ENCODE data around the gene TEP1. TPM values are rescaled to one million over a fixed set of nuclear protein-coding genes. Genes with fewer than 3 reads are reported as not detected.

TEP1 gene
- total and polyA plus RNA-seq, 5 donors = 7.4 to 14.1 (median 12.8) TPM

- peak in 1 of 2 donors; percentile 20 for ATAC-seq
Measured at GRCh38 chr14:20428802-20429201, 15.5 kb upstream of the TEP1 start.

GRCh38 chr14:20428010-20428365 lies 14.7 kb upstream of the TEP1 start:
- Histone ChIP-seq H3K4me3 (ENCODE audit: low read length) (no peak overlapping the region), H3K9me3 (ENCODE audit: control insufficient read depth, low read length) (no peaks in the 10 kb centered on the region), H3K4me1 (ENCODE audit: control insufficient read depth, insufficient read depth, low read length) (peaks cover 5% of the 10 kb centered on the region), H3K27me3 (ENCODE audit: control insufficient read depth, insufficient read depth) (no peaks in the 10 kb centered on the region), H3K27ac (ENCODE audit: low read length) (no peak overlapping the region)
- WGBS = 75% methylated on average over 5 of the region's 5 CpGs
- intact Hi-C loops (cut with DNase I) = no loop called here
- DNase-seq (no peak), ATAC-seq (no peak)

More at GRCh38 chr14:20428802-20429201, 15.5 kb upstream of the TEP1 start:
- peak in 1 of 3 donors; percentile 57 for DNase-seq
- intact Hi-C loops (cut with DNase I) = no loop called here
- 38% methylated on average over 5 of the region's 5 CpGs for WGBS
- Histone ChIP-seq H3K9me3 (ENCODE audit: control insufficient read depth, low read length) (no peaks in the 10 kb centered on the region), H3K27ac (ENCODE audit: low read length) (no peak overlapping the region), H3K4me3 (ENCODE audit: low read length) (no peak overlapping the region), H3K27me3 (ENCODE audit: control insufficient read depth, insufficient read depth) (no peaks in the 10 kb centered on the region), H3K4me1 (ENCODE audit: control insufficient read depth, insufficient read depth, low read length) (peaks cover 5% of the 10 kb centered on the region)

- H3K4me3 ChIP-seq (ENCODE audit: low read length) = no peak overlapping the region
- DNase-seq (no peak), ATAC-seq (peak; percentile 61 to 78)
- H3K27ac ChIP-seq (ENCODE audit: low read length) = no peak overlapping the region
- H3K27me3 ChIP-seq (ENCODE audit: control insufficient read depth, insufficient read depth) = no peaks in the 10 kb centered on the region
- peaks cover 5% of the 10 kb centered on the region for H3K4me1 ChIP-seq (ENCODE audit: control insufficient read depth, insufficient read depth, low read length)
- intact Hi-C loops (cut with DNase I) = no loop called here
- 62% methylated on average over 5 of the region's 5 CpGs for WGBS
- no peaks in the 10 kb centered on the region for H3K9me3 ChIP-seq (ENCODE audit: control insufficient read depth, low read length)
Measured at GRCh38 chr14:20427231-20428009, 14.1 kb upstream of the TEP1 start.

- no peaks in the 10 kb centered on the region for H3K27me3 ChIP-seq (ENCODE audit: control insufficient read depth, insufficient read depth)
- intact Hi-C loops (cut with DNase I) = no loop called here
- no peak overlapping the region for H3K27ac ChIP-seq (ENCODE audit: low read length)
- 36% methylated on average over 2 of the region's 2 CpGs for WGBS
- DNase-seq (no peak), ATAC-seq (no peak)
- H3K4me1 ChIP-seq (ENCODE audit: control insufficient read depth, insufficient read depth, low read length) = peaks cover 2% of the 10 kb centered on the region
- H3K9me3 ChIP-seq (ENCODE audit: control insufficient read depth, low read length) = no peaks in the 10 kb centered on the region
- H3K4me3 ChIP-seq (ENCODE audit: low read length) = no peak overlapping the region
Measured at GRCh38 chr14:20424851-20425250, 11.6 kb upstream of the TEP1 start.

GRCh38 chr14:20422886-20423285 lies 9.6 kb upstream of the TEP1 start:
- Histone ChIP-seq H3K9me3 (ENCODE audit: control insufficient read depth, low read length) (no peaks in the 10 kb centered on the region), H3K4me1 (ENCODE audit: control insufficient read depth, insufficient read depth, low read length) (peaks cover 2% of the 10 kb centered on the region), H3K27me3 (ENCODE audit: control insufficient read depth, insufficient read depth) (no peaks in the 10 kb centered on the region), H3K27ac (ENCODE audit: low read length) (no peak overlapping the region), H3K4me3 (ENCODE audit: low read length) (no peak overlapping the region)
- intact Hi-C loops (cut with DNase I) = no loop called here
- ATAC-seq (no peak), DNase-seq (no peak)
- 63% methylated on average over 2 of the region's 2 CpGs for WGBS

- intact Hi-C loops (cut with DNase I) = no loop called here
Measured at GRCh38 chr14:20421267-20421666, 8.0 kb upstream of the TEP1 start.

GRCh38 chr14:20419419-20419818 lies 6.1 kb upstream of the TEP1 start:
- Histone ChIP-seq H3K4me1 (ENCODE audit: control insufficient read depth, insufficient read depth, low read length) (no peaks in the 10 kb centered on the region), H3K27ac (ENCODE audit: low read length) (no peak overlapping the region), H3K27me3 (ENCODE audit: control insufficient read depth, insufficient read depth) (no peaks in the 10 kb centered on the region), H3K4me3 (ENCODE audit: low read length) (no peak overlapping the region), H3K9me3 (ENCODE audit: control insufficient read depth, low read length) (no peaks in the 10 kb centered on the region)
- ATAC-seq (no peak), DNase-seq (no peak)
- WGBS = 38% methylated on average over 1 of the region's 1 CpG
- intact Hi-C loops (cut with DNase I) = loop anchor here in 1 of 4 donors (10.0 kb wide), 1 partner anchor 185 kb away; no protein-coding TSS in a partner anchor

More at GRCh38 chr14:20421267-20421666, 8.0 kb upstream of the TEP1 start:
- no peak for ATAC-seq
- no peaks in the 10 kb centered on the region for H3K4me1 ChIP-seq (ENCODE audit: control insufficient read depth, insufficient read depth, low read length)
- WGBS = 38% methylated on average over 2 of the region's 2 CpGs
- H3K27ac ChIP-seq (ENCODE audit: low read length) = no peak overlapping the region
- no peak for DNase-seq
- no peaks in the 10 kb centered on the region for H3K27me3 ChIP-seq (ENCODE audit: control insufficient read depth, insufficient read depth)
- H3K9me3 ChIP-seq (ENCODE audit: control insufficient read depth, low read length) = no peaks in the 10 kb centered on the region
- H3K4me3 ChIP-seq (ENCODE audit: low read length) = no peak overlapping the region

- Histone ChIP-seq H3K4me3 (ENCODE audit: low read length) (no peak overlapping the region), H3K27me3 (ENCODE audit: control insufficient read depth, insufficient read depth) (no peaks in the 10 kb centered on the region), H3K9me3 (ENCODE audit: control insufficient read depth, low read length) (no peaks in the 10 kb centered on the region), H3K4me1 (ENCODE audit: control insufficient read depth, insufficient read depth, low read length) (no peaks in the 10 kb centered on the region), H3K27ac (ENCODE audit: low read length) (no peak overlapping the region)
- ATAC-seq = no peak
- 89% methylated on average over 2 of the region's 2 CpGs for WGBS
- intact Hi-C loops (cut with DNase I) = loop anchor here in 1 of 4 donors (10.0 kb wide), 1 partner anchor 186 kb away; no protein-coding TSS in a partner anchor
- DNase-seq = no peak
Measured at GRCh38 chr14:20418501-20418909, 5.2 kb upstream of the TEP1 start.

GRCh38 chr14:20417250-20418186 lies 4.2 kb upstream of the TEP1 start:
- Histone ChIP-seq H3K4me1 (ENCODE audit: control insufficient read depth, insufficient read depth, low read length) (no peaks in the 10 kb centered on the region), H3K27me3 (ENCODE audit: control insufficient read depth, insufficient read depth) (no peaks in the 10 kb centered on the region), H3K27ac (ENCODE audit: low read length) (no peak overlapping the region), H3K4me3 (ENCODE audit: low read length) (no peak overlapping the region), H3K9me3 (ENCODE audit: control insufficient read depth, low read length) (no peaks in the 10 kb centered on the region)
- intact Hi-C loops (cut with DNase I) = loop anchor here in 1 of 4 donors (10.0 kb wide), 1 partner anchor 187 kb away; no protein-coding TSS in a partner anchor
- DNase-seq = no peak
- ATAC-seq = no peak
- 76% methylated on average over 7 of the region's 7 CpGs for WGBS

GRCh38 chr14:20416223-20416622 lies 2.9 kb upstream of the TEP1 start:
- no peak overlapping the region for H3K27ac ChIP-seq (ENCODE audit: low read length)
- 91% methylated on average over 2 of the region's 2 CpGs for WGBS
- intact Hi-C loops (cut with DNase I) = loop anchor here in 1 of 4 donors (10.0 kb wide), 1 partner anchor 189 kb away; no protein-coding TSS in a partner anchor

GRCh38 chr14:20415782-20416206 lies 2.5 kb upstream of the TEP1 start:
- peaks cover 2% of the 10 kb centered on the region for H3K4me1 ChIP-seq (ENCODE audit: control insufficient read depth, insufficient read depth, low read length)
- H3K27me3 ChIP-seq (ENCODE audit: control insufficient read depth, insufficient read depth) = no peaks in the 10 kb centered on the region
- DNase-seq = no peak
- H3K4me3 ChIP-seq (ENCODE audit: low read length) = no peak overlapping the region
- intact Hi-C loops (cut with DNase I) = loop anchor here in 1 of 4 donors (10.0 kb wide), 1 partner anchor 189 kb away; no protein-coding TSS in a partner anchor
- WGBS = 43% methylated on average over 3 of the region's 3 CpGs
- no peaks in the 10 kb centered on the region for H3K9me3 ChIP-seq (ENCODE audit: control insufficient read depth, low read length)
- no peak overlapping the region for H3K27ac ChIP-seq (ENCODE audit: low read length)
- no peak for ATAC-seq

More at GRCh38 chr14:20416223-20416622, 2.9 kb upstream of the TEP1 start:
- peaks cover 2% of the 10 kb centered on the region for H3K4me1 ChIP-seq (ENCODE audit: control insufficient read depth, insufficient read depth, low read length)
- DNase-seq (no peak), ATAC-seq (no peak)
- H3K9me3 ChIP-seq (ENCODE audit: control insufficient read depth, low read length) = no peaks in the 10 kb centered on the region
- no peak overlapping the region for H3K4me3 ChIP-seq (ENCODE audit: low read length)
- H3K27me3 ChIP-seq (ENCODE audit: control insufficient read depth, insufficient read depth) = no peaks in the 10 kb centered on the region

All from right cardiac atrium (tissue), 5 donors.